Measurements from ENCODE around the gene ENDOV. TPM values are rescaled to one million over a fixed set of nuclear protein-coding genes. Genes with fewer than 3 reads are reported as not detected.

The ENDOV gene
- total and polyA plus RNA-seq, 2 of the 13 experiments (the other 11 are each of a cell fraction or from before 2014, with no cell fraction given): 15.1 to 17.1 TPM

GRCh38 chr17:80384078-80384960, 30.6 kb upstream of the ENDOV start:
- no peak for DNase-seq (ENCODE audit: low spot score)
- CTCF ChIA-PET (ENCODE audit: low intra/inter-chr PET ratio, low total read pairs): no interaction called here
- no peaks in the 10 kb centered on the region; the same call in 1 of the 2 replicates for H4K20me1 ChIP-seq (ENCODE audit: insufficient read depth, low read length)
- no TSS peak for BruUV-seq (replicated peaks)
- ATAC-seq: no peak
- H3K4me3 ChIP-seq (replicated peaks in 1 of 3; ENCODE audit: insufficient read depth in 1 of 3, low read depth in 2 of 3, low read length in 3 of 3): no peak overlapping the region
- intact Hi-C loops (cut with micrococcal nuclease; ENCODE audit: unreplicated experiment): no loop called here
- peaks cover 45 to 83% of the 10 kb centered on the region in 2 experiments for H3K36me3 ChIP-seq (replicated peaks in 1 of 2; ENCODE audit: control insufficient read depth in 1 of 2, insufficient read depth in 2 of 2, low read length in 2 of 2)
- no peak overlapping the region for H3K9ac ChIP-seq (ENCODE audit: insufficient read depth, low read depth, low read length)
- in situ Hi-C loops (cut with HindIII; ENCODE audit: extremely low pct_ligation_motif_present, low pct_unique_long_range_greater_than_20kb): no loop called here
- no peak overlapping the region for H3K27ac ChIP-seq (ENCODE audit: extremely low read length, insufficient read depth, low read length)
- no peak overlapping the region for H3K4me2 ChIP-seq (ENCODE audit: low read depth, low read length)
- FAIRE-seq: no peak
- H3K9me3 ChIP-seq (ENCODE audit: low read length): no peaks in the 10 kb centered on the region
- no peak overlapping the region for H2AFZ ChIP-seq (ENCODE audit: low read length)
- WGBS (ENCODE audit: low lambda C conversion rate): 94% methylated on average over 24 of the region's 24 CpGs
- no peaks in the 10 kb centered on the region for H3K79me2 ChIP-seq (ENCODE audit: insufficient read depth, low read length)
- no peaks in the 10 kb centered on the region for H3K27me3 ChIP-seq (ENCODE audit: control insufficient read depth in 1 of 2, insufficient read depth in 2 of 2, low read length in 2 of 2)
- TF ChIP-seq E2F2 (CRISPR knock-in tag; IDR thresholded peaks at IDR 0.05; ENCODE audit: borderline replicate concordance): no peak
- no peak for TF ChIP-seq ZNF646 (CRISPR knock-in tag; IDR thresholded peaks at IDR 0.05)
- no peak for TF ChIP-seq RFX3 (CRISPR knock-in tag; IDR thresholded peaks at IDR 0.05)
- TF ChIP-seq GATAD1 (CRISPR knock-in tag; IDR thresholded peaks at IDR 0.05): no peak
- no peak for TF ChIP-seq ISL2 (CRISPR knock-in tag; IDR thresholded peaks at IDR 0.05)
- no peak for TF ChIP-seq TBP (CRISPR knock-in tag; IDR thresholded peaks at IDR 0.05)
- TF ChIP-seq ZNF446 (CRISPR knock-in tag; IDR thresholded peaks at IDR 0.05): no peak
- no peak for TF ChIP-seq RXRA (CRISPR knock-in tag; IDR thresholded peaks at IDR 0.05)
- no peak for TF ChIP-seq ZNF879 (CRISPR knock-in tag; IDR thresholded peaks at IDR 0.05)
- TF ChIP-seq RORA (CRISPR knock-in tag; IDR thresholded peaks at IDR 0.05): no peak
- no peaks in the 10 kb centered on the region for H3K4me1 ChIP-seq (ENCODE audit: insufficient read depth, low read length)
- POLR2A ChIA-PET: no interaction called here
